Gastroesophageal sphincter (tissue), 4 donors: Measurements from ENCODE around the gene ASIC3. TPM values are rescaled to one million over a fixed set of nuclear protein-coding genes. Genes with fewer than 3 reads are reported as not detected.

Experiments
- ATAC-seq: fragments of 150-250 bp; one replicate; pipeline ENCODE4 v1.9.1; 2016; ENCODE audit warnings: mild to moderate bottlenecking, moderate library complexity
- H3K27ac ChIP-seq, 4 donors: fragments of 200-600 bp; sonication (generic) in 3 of 4; 1 replicate in 3 of 4; 2 replicates in 1 of 4; pipeline ENCODE4 v1.5.1; 2016 to 2019
- H3K27me3 ChIP-seq: fragments of 200-600 bp; sonication (generic); one replicate; pipeline ENCODE4 v1.5.1; 2019
- H3K36me3 ChIP-seq, 2 donors: fragments of 200-600 bp; sonication (generic); one replicate each; pipeline ENCODE4 v1.5.1; 2019; ENCODE audit warnings: control low read depth in 1 of 2
- H3K4me1 ChIP-seq, 3 donors: fragments of 200-600 bp; sonication (generic); 1 replicate in 2 of 3; 2 replicates in 1 of 3; pipeline ENCODE4 v1.5.1; 2016 to 2019; ENCODE audit warnings: control low read depth in 2 of 3
- H3K4me3 ChIP-seq, 2 donors: fragments of 200-600 bp; sonication (generic); one replicate each; pipeline ENCODE4 v1.5.1; 2019; ENCODE audit warnings: mild to moderate bottlenecking in 1 of 2, moderate library complexity in 1 of 2
- H3K9me3 ChIP-seq, 3 donors: fragments of 200-600 bp; sonication (generic); one replicate each; pipeline ENCODE4 v1.5.1; 2017 to 2019; ENCODE audit warnings: control low read depth in 2 of 3
- CTCF ChIP-seq, 4 experiments: fragments of 200-600 bp in 2 of 4; fragments of 450-650 bp in 2 of 4; sonication (generic) in 1 of 4; IDR thresholded peaks; one replicate each; pipeline ENCODE4 v1.5.1; 2017 to 2019; ENCODE audit warnings: antibody characterized with exemption in 4 of 4, mild to moderate bottlenecking in 2 of 4, moderate library complexity in 2 of 4
- EP300 ChIP-seq: sonication (generic); formaldehyde crosslinking; IDR thresholded peaks from one replicate; pipeline ENCODE4 v1.6.1; 2017; ENCODE audit warnings: antibody characterized with exemption, mild to moderate bottlenecking
- POLR2A ChIP-seq, 2 donors: fragments of 450-650 bp; IDR thresholded peaks; one replicate each; pipeline ENCODE4 v1.6.1; 2017; ENCODE audit warnings: antibody characterized with exemption in 2 of 2, mild to moderate bottlenecking in 2 of 2, moderate library complexity in 1 of 2
- POLR2AphosphoS5 ChIP-seq: sonication (generic); formaldehyde crosslinking; IDR thresholded peaks from one replicate; pipeline ENCODE4 v1.6.1; 2017; ENCODE audit warnings: antibody characterized with exemption
- WGBS, 2 donors: methylation state at CpG; one replicate each; pipeline ENCODE4 v1.1.5; 2018; ENCODE audit warnings: low coverage in 1 of 2; 5-methylcytosine and 5-hydroxymethylcytosine counted together
- total RNA-seq, 4 donors: library from RNA; depleted of rRNA; stranded (reverse); fragments of >200 nt; gene quantifications; one replicate each; pipeline ENCODE4 v1.1.0, GENCODE V29; 2016

The ASIC3 gene
- total RNA-seq, 4 donors from 2014 or later: 1.7 to 3.1 (median 2.1) TPM; not detected in 1

GRCh38 chr7:151045262-151045661, 3.1 kb upstream of the ASIC3 start:
- Histone ChIP-seq H3K36me3 (peaks cover 0 to 60% of the 10 kb centered on the region in 2 donors), H3K27me3 (no peaks in the 10 kb centered on the region), H3K27ac (no peak overlapping the region), H3K4me3 (no peak overlapping the region), H3K4me1 (peaks cover 0 to 14% (median 5%) of the 10 kb centered on the region in 3 donors), H3K9me3 (no peaks in the 10 kb centered on the region)
- WGBS, 2 donors: no CpG with 5 or more reads among the region's 11 CpGs
- no peak for ATAC-seq
- TF ChIP-seq POLR2AphosphoS5 (no peak), POLR2A (IDR thresholded peaks at IDR 0.05) (no peak), CTCF (IDR thresholded peaks at IDR 0.05) (no peak), EP300 (no peak)

- Histone ChIP-seq H3K4me1 (peaks cover 0 to 19% (median 7%) of the 10 kb centered on the region in 3 donors), H3K9me3 (no peaks in the 10 kb centered on the region), H3K4me3 (no peak overlapping the region), H3K36me3 (peaks cover 0 to 55% of the 10 kb centered on the region in 2 donors), H3K27me3 (peaks cover 5% of the 10 kb centered on the region), H3K27ac (no peak overlapping the region)
- ATAC-seq: no peak
- TF ChIP-seq CTCF (IDR thresholded peaks at IDR 0.05): no peak
- no peak for TF ChIP-seq POLR2A (IDR thresholded peaks at IDR 0.05)
- no peak for TF ChIP-seq EP300
- TF ChIP-seq POLR2AphosphoS5: no peak
- 76 to 90% methylated on average over 2 to 4 of the region's 9 CpGs for WGBS, 2 donors
Measured at GRCh38 chr7:151045967-151046366, 2.4 kb upstream of the ASIC3 start.

GRCh38 chr7:151046603-151047573, 1.4 kb upstream of the ASIC3 start:
- no peaks in the 10 kb centered on the region for H3K9me3 ChIP-seq
- no peak for ATAC-seq
- no peak overlapping the region for H3K27ac ChIP-seq
- H3K27me3 ChIP-seq: peaks cover 7% of the 10 kb centered on the region
- WGBS, 2 donors: 33 to 37% methylated on average over 2 to 3 of the region's 14 CpGs
- H3K4me3 ChIP-seq: no peak overlapping the region
- peaks cover 0 to 49% of the 10 kb centered on the region in 2 donors for H3K36me3 ChIP-seq
- peaks cover 0 to 27% (median 13%) of the 10 kb centered on the region in 3 donors for H3K4me1 ChIP-seq
- TF ChIP-seq POLR2A (IDR thresholded peaks at IDR 0.05) (no peak), EP300 (no peak), CTCF (IDR thresholded peaks at IDR 0.05) (no peak), POLR2AphosphoS5 (no peak)

- Histone ChIP-seq H3K27me3 (peaks cover 7% of the 10 kb centered on the region), H3K4me1 (peaks cover 0 to 27% (median 13%) of the 10 kb centered on the region in 3 donors), H3K36me3 (peaks cover 0 to 39% of the 10 kb centered on the region in 2 donors), H3K4me3 (no peak overlapping the region), H3K9me3 (no peaks in the 10 kb centered on the region), H3K27ac (no peak overlapping the region)
- ATAC-seq: no peak
- TF ChIP-seq POLR2AphosphoS5 (no peak), POLR2A (IDR thresholded peaks at IDR 0.05) (no peak), CTCF (IDR thresholded peaks at IDR 0.05) (no peak)
- WGBS, 2 donors: 76 to 80% methylated on average over 2 to 3 of the region's 38 CpGs
Measured at GRCh38 chr7:151048911-151049463, 656 bp downstream of the ASIC3 start.
